Measurements from ENCODE around the gene PIM2. TPM values are rescaled to one million over a fixed set of nuclear protein-coding genes. Genes with fewer than 3 reads are reported as not detected.

PIM2 gene
- total and polyA plus RNA-seq, 7 donors = 2.4 to 42.0 (median 6.6) TPM

- TF ChIP-seq CTCF (IDR thresholded peaks at IDR 0.05) = no peak
- Histone ChIP-seq H3K4me1 (peaks cover 0 to 16% (median 0%) of the 10 kb centered on the region in 4 donors), H3K36me3 (peaks cover 0 to 5% (median 0%) of the 10 kb centered on the region in 4 donors), H3K27me3 (no peaks in the 10 kb centered on the region), H3K9me3 (no peaks in the 10 kb centered on the region), H3K27ac (no peak overlapping the region), H3K4me3 (no peak overlapping the region)
- intact Hi-C loops (cut with DNase I) = no loop called here
- 76 to 90% methylated on average over 2 of the region's 2 CpGs for WGBS, 2 donors
- DNase-seq = no peak
Measured at GRCh38 chrX:48942895-48943294, 24.1 kb upstream of the PIM2 start.

GRCh38 chrX:48940404-48940955 is 21.7 kb upstream of the PIM2 start:
- TF ChIP-seq EP300 (IDR thresholded peaks at IDR 0.05) = no peak
- no peak for TF ChIP-seq POLR2AphosphoS5 (IDR thresholded peaks at IDR 0.05)
- TF ChIP-seq CTCF (IDR thresholded peaks at IDR 0.05) = no peak
- TF ChIP-seq POLR2A (IDR thresholded peaks at IDR 0.05) = no peak
- intact Hi-C loops (cut with DNase I) = no loop called here
- Histone ChIP-seq H3K27me3 (no peaks in the 10 kb centered on the region), H3K9me3 (no peaks in the 10 kb centered on the region), H3K27ac (no peak overlapping the region), H3K4me3 (no peak overlapping the region), H3K36me3 (peaks cover 0 to 5% (median 0%) of the 10 kb centered on the region in 4 donors), H3K4me1 (peaks cover 0 to 14% (median 3%) of the 10 kb centered on the region in 4 donors)
- DNase-seq = no peak
- WGBS, 2 donors = 83 to 85% methylated on average over 2 of the region's 2 CpGs

- intact Hi-C loops (cut with DNase I) = no loop called here
- no peaks in the 10 kb centered on the region for H3K9me3 ChIP-seq
- H3K4me3 ChIP-seq = no peak overlapping the region
- H3K27ac ChIP-seq = no peak overlapping the region
- no peak for DNase-seq
- 36 to 79% methylated on average over 3 of the region's 3 CpGs for WGBS, 2 donors
- TF ChIP-seq POLR2AphosphoS5 (IDR thresholded peaks at IDR 0.05) (no peak), CTCF (IDR thresholded peaks at IDR 0.05) (no peak)
- no peaks in the 10 kb centered on the region for H3K27me3 ChIP-seq
- peaks cover 0 to 7% (median under 1%) of the 10 kb centered on the region in 4 donors for H3K36me3 ChIP-seq
- H3K4me1 ChIP-seq = peaks cover 0 to 13% (median 3%) of the 10 kb centered on the region in 4 donors
Measured at GRCh38 chrX:48939524-48940228, 20.9 kb upstream of the PIM2 start.

GRCh38 chrX:48938721-48939425 is 20.0 kb upstream of the PIM2 start:
- peaks cover 0 to 13% (median 3%) of the 10 kb centered on the region in 4 donors for H3K4me1 ChIP-seq
- peaks cover 0 to 14% (median 6%) of the 10 kb centered on the region in 4 donors for H3K36me3 ChIP-seq
- intact Hi-C loops (cut with DNase I) = no loop called here
- no peaks in the 10 kb centered on the region for H3K9me3 ChIP-seq
- H3K27me3 ChIP-seq = no peaks in the 10 kb centered on the region
- WGBS, 2 donors = 33 to 73% methylated on average over 1 of the region's 1 CpG
- no peak for TF ChIP-seq POLR2AphosphoS5 (IDR thresholded peaks at IDR 0.05)
- no peak for TF ChIP-seq POLR2A (IDR thresholded peaks at IDR 0.05)
- TF ChIP-seq EP300 (IDR thresholded peaks at IDR 0.05) = no peak
- no peak for TF ChIP-seq CTCF (IDR thresholded peaks at IDR 0.05)
- DNase-seq = no peak
- no peak overlapping the region for H3K27ac ChIP-seq
- no peak overlapping the region for H3K4me3 ChIP-seq

Measured in sigmoid colon (tissue), 7 donors.